Loucy (cell line): ENCODE measurements around the gene ACTR3C.

ENCODE experiments used
- H2AFZ ChIP-seq: fragments of 200-600 bp; sonication (generic); 2 replicates; pipeline ENCODE4 v1.6.0; 2016; ENCODE audit warnings: antibody characterized with exemption, mild to moderate bottlenecking, low read length, moderate library complexity
- H3F3A ChIP-seq: fragments of 200-600 bp; 2 replicates; pipeline ENCODE4 v1.6.0; 2016; ENCODE audit warnings: antibody characterized with exemption, low read depth, mild to moderate bottlenecking
- H3K27me3 ChIP-seq: fragments of 200-600 bp; sonication (generic); 2 replicates; pipeline ENCODE4 v1.6.1; 2014; ENCODE audit warnings: low read length, mild to moderate bottlenecking; ENCODE audit not compliant: insufficient read depth, poor library complexity, severe bottlenecking
- H3K36me3 ChIP-seq: fragments of 200-600 bp; sonication (generic); 2 replicates; pipeline ENCODE4 v1.6.1; 2016; ENCODE audit warnings: low read length; ENCODE audit not compliant: insufficient read depth
- H3K4me1 ChIP-seq: fragments of 200-600 bp; sonication (generic); 2 replicates; pipeline ENCODE4 v1.5.1; 2014; ENCODE audit warnings: low read length, mild to moderate bottlenecking; ENCODE audit not compliant: insufficient read depth, poor library complexity, severe bottlenecking
- H3K4me2 ChIP-seq: fragments of 200-600 bp; sonication (generic); 2 replicates; pipeline ENCODE4 v1.6.0; 2014; ENCODE audit warnings: antibody characterized with exemption, low read length, low read depth, mild to moderate bottlenecking; ENCODE audit not compliant: poor library complexity, severe bottlenecking
- H3K4me3 ChIP-seq: fragments of 200-600 bp; sonication (generic); 2 replicates; pipeline ENCODE4 v1.5.1; 2014; ENCODE audit warnings: low read length, mild to moderate bottlenecking, mixed read lengths; ENCODE audit not compliant: poor library complexity, severe bottlenecking
- H3K79me2 ChIP-seq: fragments of 200-600 bp; sonication (generic); 2 replicates; pipeline ENCODE4 v1.6.1; 2014; ENCODE audit warnings: low read length; ENCODE audit not compliant: insufficient read depth
- H3K9ac ChIP-seq: fragments of 200-600 bp; sonication (generic); 2 replicates; pipeline ENCODE4 v1.6.0; 2014; ENCODE audit warnings: mild to moderate bottlenecking, low read depth, low read length, moderate library complexity; ENCODE audit not compliant: poor library complexity, severe bottlenecking
- H3K9me2 ChIP-seq: fragments of 200-600 bp; sonication (generic); replicated peaks from 2 replicates; pipeline ENCODE4 v1.6.1; 2016; ENCODE audit warnings: low read depth, low read length, mixed read lengths
- H3K9me3 ChIP-seq: fragments of 200-600 bp; sonication (generic); 2 replicates; pipeline ENCODE4 v1.6.1; 2014; ENCODE audit warnings: mild to moderate bottlenecking, antibody characterized with exemption, low read length, low read depth; ENCODE audit not compliant: insufficient read depth
- H4K20me1 ChIP-seq: fragments of 200-600 bp; sonication (generic); 2 replicates; pipeline ENCODE4 v1.6.0; 2014; ENCODE audit warnings: antibody characterized with exemption, low read length, mild to moderate bottlenecking; ENCODE audit not compliant: insufficient read depth, poor library complexity, severe bottlenecking
- EZH2phosphoT487 ChIP-seq: fragments of 200-600 bp; IDR thresholded peaks from 2 replicates; pipeline ENCODE4 v1.6.1; 2018; ENCODE audit warnings: antibody characterized with exemption, mild to moderate bottlenecking, moderate library complexity, borderline replicate concordance
- TF ChIP-seq, protein P1 (sequence below): fragments of 200-600 bp; sonication (generic); conservative IDR thresholded peaks from 2 replicates; pipeline ENCODE4 v1.5.1; 2014; ENCODE audit warnings: mild to moderate bottlenecking, antibody characterized with exemption, low read length

ACTR3C gene

GRCh38 chr7:150346922-150347321 lies 23.6 kb upstream of the ACTR3C start:
- Histone ChIP-seq H3K27me3 (no peaks in the 10 kb centered on the region), H3K36me3 (no peaks in the 10 kb centered on the region), H2AFZ (no peak overlapping the region), H3K9ac (no peak overlapping the region), H4K20me1 (no peaks in the 10 kb centered on the region), H3K9me2 (no peaks in the 10 kb centered on the region), H3K4me2 (no peak overlapping the region), H3K9me3 (no peaks in the 10 kb centered on the region), H3K79me2 (no peaks in the 10 kb centered on the region), H3K4me3 (no peak overlapping the region), H3F3A (no peaks in the 10 kb centered on the region), H3K4me1 (no peaks in the 10 kb centered on the region)
- TF ChIP-seq, protein P1, sequence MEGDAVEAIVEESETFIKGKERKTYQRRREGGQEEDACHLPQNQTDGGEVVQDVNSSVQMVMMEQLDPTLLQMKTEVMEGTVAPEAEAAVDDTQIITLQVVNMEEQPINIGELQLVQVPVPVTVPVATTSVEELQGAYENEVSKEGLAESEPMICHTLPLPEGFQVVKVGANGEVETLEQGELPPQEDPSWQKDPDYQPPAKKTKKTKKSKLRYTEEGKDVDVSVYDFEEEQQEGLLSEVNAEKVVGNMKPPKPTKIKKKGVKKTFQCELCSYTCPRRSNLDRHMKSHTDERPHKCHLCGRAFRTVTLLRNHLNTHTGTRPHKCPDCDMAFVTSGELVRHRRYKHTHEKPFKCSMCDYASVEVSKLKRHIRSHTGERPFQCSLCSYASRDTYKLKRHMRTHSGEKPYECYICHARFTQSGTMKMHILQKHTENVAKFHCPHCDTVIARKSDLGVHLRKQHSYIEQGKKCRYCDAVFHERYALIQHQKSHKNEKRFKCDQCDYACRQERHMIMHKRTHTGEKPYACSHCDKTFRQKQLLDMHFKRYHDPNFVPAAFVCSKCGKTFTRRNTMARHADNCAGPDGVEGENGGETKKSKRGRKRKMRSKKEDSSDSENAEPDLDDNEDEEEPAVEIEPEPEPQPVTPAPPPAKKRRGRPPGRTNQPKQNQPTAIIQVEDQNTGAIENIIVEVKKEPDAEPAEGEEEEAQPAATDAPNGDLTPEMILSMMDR = no peak
- no peak for TF ChIP-seq EZH2phosphoT487

DNA sequence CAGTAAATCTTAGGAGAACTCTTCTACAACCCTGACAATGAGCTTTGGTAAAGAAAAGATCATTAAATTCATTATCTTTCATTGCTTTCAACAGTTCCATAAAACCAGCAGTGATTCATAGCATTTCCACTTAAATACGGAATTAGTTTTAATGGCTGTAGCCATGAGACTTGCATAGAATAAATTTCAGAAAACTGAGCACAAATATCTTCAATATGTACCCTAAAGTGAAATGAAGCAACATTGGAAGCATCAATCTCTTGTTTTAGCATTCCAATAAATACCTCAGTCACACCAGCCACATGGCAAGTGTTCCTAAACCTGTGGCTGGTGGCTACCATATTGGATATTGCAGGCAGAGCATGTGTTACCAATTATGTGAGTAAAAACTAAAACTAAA lies 21.7 kb upstream of the ACTR3C start:
- Histone ChIP-seq H3K9me2 (no peaks in the 10 kb centered on the region), H3K4me1 (no peaks in the 10 kb centered on the region), H2AFZ (no peak overlapping the region), H4K20me1 (no peaks in the 10 kb centered on the region), H3K4me3 (no peak overlapping the region), H3K4me2 (no peak overlapping the region), H3K36me3 (no peaks in the 10 kb centered on the region), H3K79me2 (no peaks in the 10 kb centered on the region), H3K9me3 (no peaks in the 10 kb centered on the region), H3K27me3 (no peaks in the 10 kb centered on the region), H3F3A (no peaks in the 10 kb centered on the region), H3K9ac (no peak overlapping the region)
- no peak for TF ChIP-seq EZH2phosphoT487
- TF ChIP-seq, protein P1 = no peak

- Histone ChIP-seq H4K20me1 (no peaks in the 10 kb centered on the region), H3F3A (no peaks in the 10 kb centered on the region), H2AFZ (no peak overlapping the region), H3K27me3 (no peaks in the 10 kb centered on the region), H3K9me2 (no peaks in the 10 kb centered on the region), H3K4me3 (no peak overlapping the region), H3K9ac (no peak overlapping the region), H3K36me3 (no peaks in the 10 kb centered on the region), H3K9me3 (no peaks in the 10 kb centered on the region), H3K4me1 (no peaks in the 10 kb centered on the region), H3K4me2 (no peak overlapping the region), H3K79me2 (no peaks in the 10 kb centered on the region)
- TF ChIP-seq EZH2phosphoT487 = no peak
- TF ChIP-seq, protein P1 = no peak
Observed at GRCh38 chr7:150344299-150344698, 21.0 kb upstream of the ACTR3C start.
